HG02884 (cell line): ENCODE measurements around the gene BACE2.

Source experiments
- ATAC-seq: cut with Tn5 transposase; IDR thresholded peaks from one replicate; pipeline ENCODE4 v1.9.1; 2021; ENCODE audit warnings: mild to moderate bottlenecking, moderate library complexity; ENCODE audit not compliant: unreplicated experiment

BACE2 gene

GRCh38 chr21:41147979-41148355, 20.0 kb upstream of the BACE2 start:
- no peak for ATAC-seq

GRCh38 chr21:41148798-41149197, 19.2 kb upstream of the BACE2 start:
- ATAC-seq = no peak

- ATAC-seq = no peak
Observed at GRCh38 chr21:41149199-41149598, 18.8 kb upstream of the BACE2 start.

- no peak for ATAC-seq
Observed at GRCh38 chr21:41152147-41152546, 15.8 kb upstream of the BACE2 start.

GRCh38 chr21:41153443-41153842, 14.5 kb upstream of the BACE2 start:
- no peak for ATAC-seq

- ATAC-seq = no peak
Observed at GRCh38 chr21:41156142-41156541, 11.8 kb upstream of the BACE2 start.

GRCh38 chr21:41158026-41158425, 9.9 kb upstream of the BACE2 start:
- ATAC-seq = no peak

GRCh38 chr21:41160036-41160435, 7.9 kb upstream of the BACE2 start:
- no peak for ATAC-seq

GRCh38 chr21:41161428-41161827, 6.5 kb upstream of the BACE2 start:
- no peak for ATAC-seq

- no peak for ATAC-seq
Observed at GRCh38 chr21:41162096-41162495, 5.9 kb upstream of the BACE2 start.

GRCh38 chr21:41163091-41163490, 4.9 kb upstream of the BACE2 start:
- no peak for ATAC-seq

GRCh38 chr21:41164052-41164451, 3.9 kb upstream of the BACE2 start:
- no peak for ATAC-seq

- ATAC-seq = no peak
Observed at GRCh38 chr21:41164981-41165655, 2.8 kb upstream of the BACE2 start.

GRCh38 chr21:41166884-41167283, 1.1 kb upstream of the BACE2 start:
- ATAC-seq = no peak

GRCh38 chr21:41168391-41169257, 664 bp downstream of the BACE2 start:
- no peak for ATAC-seq

- ATAC-seq = no peak
Observed at GRCh38 chr21:41169258-41169576, 1.3 kb downstream of the BACE2 start.

GRCh38 chr21:41169701-41170100, 1.7 kb downstream of the BACE2 start:
- no peak for ATAC-seq

GRCh38 chr21:41170442-41170841, 2.5 kb downstream of the BACE2 start:
- ATAC-seq = no peak

- no peak for ATAC-seq
Observed at GRCh38 chr21:41170859-41171609, 3.1 kb downstream of the BACE2 start.

GRCh38 chr21:41175080-41175479, 7.1 kb downstream of the BACE2 start:
- ATAC-seq = no peak

- no peak for ATAC-seq
Observed at GRCh38 chr21:41176846-41177245, 8.9 kb downstream of the BACE2 start.

- no peak for ATAC-seq
Observed at GRCh38 chr21:41180752-41181151, 12.8 kb downstream of the BACE2 start.
